GM23248 (cell line): ENCODE results near the gene SKP1. TPM values are rescaled to one million over a fixed set of nuclear protein-coding genes. Genes with fewer than 3 reads are reported as not detected.

ENCODE experiments used
- DNase-seq: peaks from one replicate; pipeline ENCODE4 v3.0.0-alpha.2; 2015
- H2AFZ ChIP-seq: fragments of 200-600 bp; sonication (generic); 2 replicates; pipeline ENCODE4 v1.6.1; 2016; ENCODE audit warnings: antibody characterized with exemption
- H3F3A ChIP-seq: fragments of 200-600 bp; sonication (generic); 2 replicates; pipeline ENCODE4 v1.6.1; 2016; ENCODE audit warnings: mild to moderate bottlenecking, antibody characterized with exemption, mixed run types; ENCODE audit not compliant: insufficient read depth
- H3K27ac ChIP-seq: fragments of 200-600 bp; sonication (generic); 2 replicates; pipeline ENCODE4 v1.5.1; 2016; ENCODE audit warnings: mild to moderate bottlenecking
- H3K27me3 ChIP-seq: fragments of 200-600 bp; sonication (generic); replicated peaks from 2 replicates; pipeline ENCODE4 v1.6.1; 2016; ENCODE audit warnings: mild to moderate bottlenecking; ENCODE audit not compliant: insufficient read depth
- H3K36me3 ChIP-seq: fragments of 200-600 bp; sonication (generic); 2 replicates; pipeline ENCODE4 v1.6.1; 2016; ENCODE audit warnings: low read depth, mild to moderate bottlenecking
- H3K4me1 ChIP-seq: fragments of 200-600 bp; sonication (generic); 2 replicates; pipeline ENCODE4 v1.6.1; 2016; ENCODE audit warnings: mild to moderate bottlenecking; ENCODE audit not compliant: insufficient read depth
- H3K4me2 ChIP-seq: fragments of 200-600 bp; sonication (generic); one replicate; pipeline ENCODE4 v1.6.1; 2016; ENCODE audit warnings: mild to moderate bottlenecking; ENCODE audit not compliant: unreplicated experiment
- H3K4me3 ChIP-seq: fragments of 200-600 bp; sonication (generic); 2 replicates; pipeline ENCODE4 v1.5.1; 2016; ENCODE audit warnings: mild to moderate bottlenecking
- H3K79me2 ChIP-seq: fragments of 200-600 bp; sonication (generic); 2 replicates; pipeline ENCODE4 v1.6.1; 2016; ENCODE audit warnings: mild to moderate bottlenecking; ENCODE audit not compliant: insufficient read depth
- H3K9ac ChIP-seq: fragments of 200-600 bp; sonication (generic); 2 replicates; pipeline ENCODE4 v1.6.1; 2016; ENCODE audit warnings: mild to moderate bottlenecking
- H3K9me2 ChIP-seq: fragments of 200-600 bp; sonication (generic); 2 replicates; pipeline ENCODE4 v1.6.1; 2016; ENCODE audit warnings: mixed run types, mild to moderate bottlenecking, moderate library complexity; ENCODE audit not compliant: insufficient read depth
- H3K9me3 ChIP-seq: fragments of 200-600 bp; sonication (generic); one replicate; pipeline ENCODE4 v1.6.1; 2017; ENCODE audit warnings: low read depth
- H4K20me1 ChIP-seq: fragments of 200-600 bp; sonication (generic); 2 replicates; pipeline ENCODE4 v1.6.0; 2016; ENCODE audit not compliant: insufficient read depth
- EZH2 ChIP-seq: fragments of 200-600 bp; sonication (generic); IDR thresholded peaks from 2 replicates; pipeline ENCODE4 v1.6.1; 2018; ENCODE audit warnings: antibody characterized with exemption, mild to moderate bottlenecking; ENCODE audit not compliant: insufficient read depth, poor library complexity, severe bottlenecking
- EZH2phosphoT487 ChIP-seq: fragments of 200-600 bp; sonication (generic); IDR thresholded peaks from 2 replicates; pipeline ENCODE4 v1.6.1; 2018; ENCODE audit warnings: antibody characterized with exemption, moderate library complexity, mild to moderate bottlenecking, low read depth; ENCODE audit not compliant: insufficient read depth
- WGBS, 2 experiments: methylation state at CpG; one replicate each; pipeline ENCODE4 v1.1.6; 2015 to 2017; ENCODE audit warnings: low lambda C conversion rate in 2 of 2, low coverage in 1 of 2; ENCODE audit errors: missing lambda C conversion rate in 2 of 2; 5-methylcytosine and 5-hydroxymethylcytosine counted together
- in situ Hi-C: fragments of 300-500 bp; cut with MboI; formaldehyde crosslinking; loops from 2 replicates; pipeline ENCODE4 v1.15.0; 2020
- polyA plus RNA-seq: library from polyadenylated mRNA; unstranded; fragments of >200 nt; fragmentation: Nextera tagmentation; extraction: Ambion mirVana; gene quantifications from 2 replicates; pipeline ENCODE4 v1.2.1, GENCODE V29; 2016
- total RNA-seq: library from RNA; depleted of rRNA; stranded (reverse); fragments of >200 nt; shearing (Covaris generic); gene quantifications from 2 replicates; pipeline ENCODE4 v1.2.3, GENCODE V29; 2014; rRNA removed

The SKP1 gene
- total RNA-seq (238 and 245 TPM in 2 replicates), polyA plus RNA-seq (1,125 and 1,145 TPM in 2 replicates)

- Histone ChIP-seq H3F3A (peaks cover 21% of the 10 kb centered on the region), H3K9me2 (no peaks in the 10 kb centered on the region), H3K79me2 (peaks cover 50% of the 10 kb centered on the region), H3K36me3 (peaks cover 8% of the 10 kb centered on the region), H3K4me3 (peak within 1 kb of the TSS; percentile 87), H3K27me3 (no peaks in the 10 kb centered on the region), H3K4me2 (peak within 1 kb of the TSS; percentile 96), H3K9ac (peak within 1 kb of the TSS; percentile 95), H3K9me3 (no peaks in the 10 kb centered on the region), H4K20me1 (peaks cover 17% of the 10 kb centered on the region), H3K4me1 (peaks cover 17% of the 10 kb centered on the region), H3K27ac (peak within 1 kb of the TSS; percentile 91), H2AFZ (peak within 1 kb of the TSS; percentile 73)
- TF ChIP-seq EZH2phosphoT487 (no peak), EZH2 (no peak)
- DNase-seq = peak; percentile 92
- 1 to 2% methylated on average over 77 to 91 of the region's 92 CpGs for WGBS, 2 experiments
- in situ Hi-C loops = loop anchor here (25.0 kb wide), 1 partner anchor 411 kb away; no protein-coding TSS in a partner anchor
Observed at GRCh38 chr5:134176511-134177368, at the start of gene SKP1. Gene SKP1 (minus strand): TSS chr5:134176950. CDS start chr5:134174022, 2,928 bp downstream.

- H3K9me2 ChIP-seq = no peaks in the 10 kb centered on the region
- H4K20me1 ChIP-seq = peaks cover 28% of the 10 kb centered on the region
- peak within 1 kb of the TSS; percentile 98 for H3K27ac ChIP-seq
- H3K4me2 ChIP-seq = peak within 1 kb of the TSS; percentile 94
- H3K79me2 ChIP-seq = peaks cover 63% of the 10 kb centered on the region
- WGBS, 2 experiments = 1% methylated on average over 47 to 59 of the region's 73 CpGs
- DNase-seq = peak; percentile 99
- no peaks in the 10 kb centered on the region for H3K9me3 ChIP-seq
- in situ Hi-C loops = no loop called here
- peak within 1 kb of the TSS; percentile 96 for H3K4me3 ChIP-seq
- H3K36me3 ChIP-seq = no peaks in the 10 kb centered on the region
- H3K27me3 ChIP-seq = no peaks in the 10 kb centered on the region
- H3F3A ChIP-seq = peaks cover 21% of the 10 kb centered on the region
- TF ChIP-seq EZH2phosphoT487 (no peak), EZH2 (no peak)
- H3K4me1 ChIP-seq = peaks cover 30% of the 10 kb centered on the region
- peak within 1 kb of the TSS; percentile 98 for H2AFZ ChIP-seq
- peak within 1 kb of the TSS; percentile 100 for H3K9ac ChIP-seq
Observed at GRCh38 chr5:134225780-134226440, 49.2 kb upstream of the SKP1 start, which contains the start of gene PPP2CA. Gene PPP2CA (minus strand): TSS chr5:134226073. CDS start chr5:134225861, 212 bp downstream.

- Histone ChIP-seq H3K27me3 (no peaks in the 10 kb centered on the region), H3K9ac (peak overlapping the region; percentile 100), H3K4me2 (peak overlapping the region; percentile 91), H4K20me1 (peaks cover 33% of the 10 kb centered on the region), H3K9me3 (no peaks in the 10 kb centered on the region), H3K9me2 (no peaks in the 10 kb centered on the region), H3K4me1 (peaks cover 30% of the 10 kb centered on the region), H3K36me3 (no peaks in the 10 kb centered on the region), H3F3A (peaks cover 21% of the 10 kb centered on the region), H3K79me2 (peaks cover 71% of the 10 kb centered on the region), H2AFZ (peak overlapping the region; percentile 80), H3K27ac (peak overlapping the region; percentile 98), H3K4me3 (peak overlapping the region; percentile 96)
- WGBS, 2 experiments = 1% methylated on average over 32 to 40 of the region's 49 CpGs
- no peak for TF ChIP-seq EZH2
- TF ChIP-seq EZH2phosphoT487 = no peak
- DNase-seq = peak; percentile 88
- in situ Hi-C loops = no loop called here
Observed at GRCh38 chr5:134224888-134225779, 48.4 kb upstream of the SKP1 start.
